T1000 (cell line): Measurements from ENCODE around the gene BAZ2A.
A peak's percentile ranks its signal among the peaks of the same experiment; 100 is the strongest.
"Not testable (repeated sequence)": the region's sequence is repeated elsewhere in the genome, so short reads cannot be mapped to it uniquely, and the experiment has no call there.

Experiments used
- DNase-seq: peaks from one replicate; lab custom pipeline; 2025; ENCODE audit warnings: mixed read lengths; lab: John Stamatoyannopoulos, UW

Gene BAZ2A

DNA sequence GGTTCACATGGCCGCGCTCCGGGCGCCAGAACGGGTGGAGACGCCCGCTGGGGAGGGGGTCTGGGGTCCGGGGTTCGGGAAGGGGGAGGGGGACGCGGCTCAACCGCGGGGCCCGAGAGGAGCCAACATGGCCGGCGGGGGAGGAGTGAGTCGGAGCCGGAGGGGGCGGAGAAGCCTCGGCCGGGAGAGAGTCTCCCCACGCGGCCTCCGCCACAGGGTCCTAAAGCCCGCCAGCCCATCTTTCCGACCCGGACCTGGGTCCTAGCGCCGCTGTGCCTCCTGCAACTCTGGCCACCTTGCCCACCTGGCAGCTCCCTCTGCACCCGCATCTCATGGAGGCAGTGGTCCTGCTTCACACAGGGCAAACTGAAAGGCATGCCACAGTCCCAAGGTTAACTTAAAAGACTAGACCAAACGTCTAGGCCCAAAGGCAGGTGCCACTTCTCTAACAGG is at the start of gene BAZ2A:
Gene BAZ2A, minus strand, starts transcription at position 147 of the 453 bp plus-strand sequence. CDS start 12,796 bp downstream, outside the sequence.
- DNase-seq: peak; percentile 71

DNA sequence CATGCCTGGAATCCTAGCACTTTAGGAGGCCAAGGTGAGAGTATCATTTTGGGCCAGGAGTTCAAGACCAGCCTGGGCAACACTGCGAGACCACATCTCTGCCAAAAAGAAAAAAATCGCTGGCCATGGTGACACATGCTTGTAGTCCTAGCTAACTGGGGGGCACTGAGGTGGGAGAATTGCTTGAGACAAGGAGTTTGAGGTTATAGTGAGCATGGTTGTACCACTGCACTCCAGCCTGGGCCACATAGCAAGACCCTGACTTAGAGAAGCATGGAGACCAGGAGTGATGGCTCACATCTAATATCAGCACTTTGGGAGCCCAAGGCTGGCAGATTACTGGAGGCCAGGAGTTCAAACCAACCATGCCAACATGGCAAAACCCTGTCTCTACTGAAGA is 48.7 kb upstream of the BAZ2A start:
- DNase-seq: no peak

DNA sequence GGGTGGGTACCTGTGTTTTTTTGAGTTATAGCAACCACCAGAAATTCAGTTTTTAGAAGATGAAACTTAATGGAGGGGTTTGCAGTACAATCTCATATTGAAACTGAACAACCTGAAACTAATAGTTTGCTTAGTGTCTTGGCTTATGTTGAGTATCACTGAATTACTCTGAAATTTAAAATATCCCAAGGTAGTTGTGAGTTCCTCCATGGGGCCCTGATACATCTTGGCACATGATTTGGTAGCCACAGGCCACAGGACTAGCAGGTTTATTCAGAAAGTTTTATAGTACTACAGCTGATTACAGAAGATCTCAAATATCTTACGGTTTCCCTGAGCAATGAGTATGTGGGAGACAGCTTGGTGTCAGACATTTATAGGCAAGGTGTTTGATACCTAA is 47.6 kb upstream of the BAZ2A start:
- no peak for DNase-seq

- no peak for DNase-seq
Measured at GRCh38 chr12:56676851-56677580, 46.9 kb upstream of the BAZ2A start.

- no peak for DNase-seq
Measured at GRCh38 chr12:56671608-56672007, 41.5 kb upstream of the BAZ2A start.

DNA sequence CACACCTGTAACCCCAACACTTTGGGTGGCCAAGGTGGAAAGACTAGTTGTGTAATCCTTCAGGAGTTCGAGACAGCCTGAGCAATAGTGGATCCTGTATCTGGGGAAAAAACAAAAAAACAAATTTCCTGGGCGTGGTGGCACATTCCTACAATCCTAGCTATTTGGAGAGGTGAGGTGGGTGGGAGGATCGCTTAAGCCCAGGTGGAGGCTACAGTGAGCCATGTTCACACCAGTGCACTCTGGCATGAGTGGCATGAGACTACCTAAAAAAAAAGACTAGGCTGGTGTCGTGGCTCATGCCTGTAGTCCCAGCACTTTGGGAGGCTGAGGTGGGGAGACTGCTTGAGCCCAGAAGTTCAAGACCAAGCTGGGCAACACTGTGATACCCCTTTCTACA is 40.7 kb upstream of the BAZ2A start:
- no peak for DNase-seq

GRCh38 chr12:56668197-56668457 is 38.0 kb upstream of the BAZ2A start:
- DNase-seq: no peak

DNA sequence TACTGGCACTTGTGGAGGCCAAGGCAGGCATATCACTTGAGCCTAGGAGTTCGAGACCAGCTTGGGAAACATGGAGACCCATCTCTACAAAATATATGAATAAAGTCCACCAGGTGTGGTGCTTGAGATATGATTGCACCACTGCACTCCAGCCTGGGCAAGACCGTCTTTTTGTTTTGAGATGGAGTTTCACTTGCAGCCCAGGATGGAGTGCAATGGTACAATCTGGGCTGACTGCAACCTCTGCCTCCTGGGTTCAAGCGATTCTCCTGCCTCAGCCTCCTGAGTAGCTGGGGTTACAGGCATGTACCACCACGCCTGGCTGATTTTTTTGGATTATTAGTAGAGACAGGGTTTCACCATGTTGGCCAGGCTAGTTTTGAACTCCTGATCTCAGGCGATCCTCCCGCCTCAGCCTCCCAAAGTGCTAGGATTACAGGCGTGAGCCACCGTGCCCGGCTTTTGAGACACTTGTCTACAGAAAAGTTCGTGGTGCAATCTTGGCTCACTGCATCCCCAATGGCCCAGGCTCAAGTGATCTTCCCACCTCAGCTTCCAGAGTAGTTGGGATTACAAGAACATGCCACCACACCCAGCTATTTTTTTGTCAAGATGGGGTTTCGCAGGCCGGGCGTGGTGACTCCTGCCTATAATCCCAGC is 32.0 kb upstream of the BAZ2A start:
- no peak for DNase-seq

DNA sequence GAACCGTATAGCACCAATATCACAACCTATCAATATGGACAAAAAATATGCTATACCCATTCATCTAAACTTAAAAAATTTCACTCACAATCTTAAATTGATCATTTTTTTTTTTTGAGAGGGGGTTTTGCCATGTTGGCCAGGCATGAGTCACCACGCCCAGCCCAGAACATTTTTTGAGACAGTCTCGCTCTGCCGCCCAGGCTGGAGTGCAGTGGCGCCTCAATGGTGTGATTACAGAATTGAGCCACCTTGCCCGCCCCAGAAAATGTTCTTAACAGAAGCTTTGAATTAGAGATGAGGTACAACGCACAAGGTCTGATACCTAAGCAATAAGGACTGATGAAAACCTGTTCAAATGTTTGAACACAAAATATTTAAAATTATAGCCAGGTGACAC is 31.4 kb upstream of the BAZ2A start:
- DNase-seq: no peak

GRCh38 chr12:56658921-56659320 is 28.8 kb upstream of the BAZ2A start:
- DNase-seq: no peak

DNA sequence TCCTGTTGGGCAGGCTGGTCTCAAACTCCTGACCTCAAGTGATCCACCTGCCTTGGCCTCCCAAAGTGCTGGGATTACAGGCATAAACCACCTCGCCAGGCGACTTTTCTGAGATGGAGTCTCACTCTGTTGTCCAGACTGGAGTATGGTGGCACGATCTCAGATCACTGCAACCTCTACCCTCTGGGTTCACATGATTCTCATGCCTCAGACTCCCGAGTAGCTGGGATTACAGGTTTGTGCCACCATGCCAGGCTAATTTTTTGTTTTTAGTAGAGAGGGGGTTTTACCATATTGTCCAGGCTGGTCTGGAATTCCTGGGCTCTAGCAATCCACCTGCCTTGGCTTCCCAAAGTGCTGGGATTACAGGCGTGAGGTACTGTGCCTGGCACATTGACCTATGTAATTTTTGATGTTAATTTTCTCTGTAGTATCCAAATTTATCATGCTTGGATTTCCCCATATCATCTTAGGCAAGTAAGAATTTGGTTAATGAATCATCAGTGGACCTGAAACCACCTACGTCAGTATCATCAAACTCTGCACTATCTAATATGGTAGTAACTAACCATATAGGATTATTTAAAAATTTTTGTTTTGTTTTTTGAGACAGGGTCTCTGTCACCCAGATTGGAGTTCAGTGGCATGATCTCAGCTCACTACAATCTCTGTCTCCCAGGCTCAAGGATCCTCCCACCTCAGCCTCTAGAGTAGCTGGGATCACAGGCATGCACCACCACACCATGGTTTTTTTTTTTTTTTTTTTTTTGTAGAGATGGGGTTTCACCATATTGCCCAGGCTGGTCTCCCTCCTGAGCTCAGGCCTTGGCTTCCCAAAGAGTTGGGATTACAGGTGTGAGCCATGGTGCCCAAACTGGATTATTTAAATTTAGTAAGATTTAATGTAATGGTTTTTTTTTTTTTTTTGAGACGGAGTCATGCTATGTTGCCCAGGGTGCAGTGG is 27.6 kb upstream of the BAZ2A start:
- no peak for DNase-seq

DNA sequence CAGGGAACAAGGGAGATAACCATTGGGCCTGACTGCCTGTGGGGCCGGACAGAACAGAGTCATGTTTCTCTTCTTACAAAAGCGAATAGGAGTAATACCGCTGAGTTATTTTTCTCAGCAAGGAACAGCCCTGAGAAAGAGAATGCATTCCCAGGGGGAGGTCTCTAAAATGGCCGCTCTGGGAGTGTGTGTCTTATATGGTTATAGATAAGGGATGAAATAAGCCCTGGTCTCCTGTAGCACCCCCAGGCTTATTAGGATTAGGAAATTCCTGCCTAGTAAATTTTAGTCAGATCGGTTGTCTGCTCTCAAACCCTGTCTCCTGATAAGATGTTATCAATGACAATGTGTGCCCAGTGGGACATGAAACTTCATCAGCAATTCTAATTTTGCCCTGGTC is 23.7 kb upstream of the BAZ2A start:
- not testable (repeated sequence) for DNase-seq

GRCh38 chr12:56648023-56648422 is 17.9 kb upstream of the BAZ2A start:
- DNase-seq: not testable (repeated sequence)

- peak; percentile 96 for DNase-seq
Measured at GRCh38 chr12:56645717-56646446, 15.8 kb upstream of the BAZ2A start, which contains the start of gene ATP5F1B. Gene ATP5F1B, minus strand, starts transcription at chr12:56645984. Its CDS starts 21 bp downstream, at chr12:56645963.

DNA sequence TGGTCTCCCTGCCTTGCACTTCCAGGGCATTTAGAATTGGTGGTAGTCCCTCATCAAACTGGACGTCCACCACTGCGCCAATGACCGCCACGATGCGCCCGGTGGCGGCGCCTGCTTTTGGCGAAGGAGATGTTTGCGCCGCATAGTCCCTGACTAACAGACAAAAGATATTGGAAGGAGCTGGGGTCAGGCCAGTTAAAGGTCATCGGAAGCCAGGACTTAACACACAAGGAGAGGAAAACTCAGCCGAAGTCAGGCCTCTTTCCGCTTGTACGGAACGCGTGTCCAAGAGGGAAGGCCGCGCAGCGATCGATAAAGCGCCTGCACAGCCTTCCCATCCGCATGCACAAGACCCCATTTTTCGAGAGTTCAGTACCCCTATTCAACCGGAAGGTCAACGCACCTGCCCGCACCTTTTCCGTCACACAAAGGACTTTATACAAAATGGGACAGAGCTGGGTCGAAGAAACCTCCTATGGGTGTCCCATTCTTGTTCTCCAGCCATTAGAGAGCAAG is 15.1 kb upstream of the BAZ2A start:
- no peak for DNase-seq

DNA sequence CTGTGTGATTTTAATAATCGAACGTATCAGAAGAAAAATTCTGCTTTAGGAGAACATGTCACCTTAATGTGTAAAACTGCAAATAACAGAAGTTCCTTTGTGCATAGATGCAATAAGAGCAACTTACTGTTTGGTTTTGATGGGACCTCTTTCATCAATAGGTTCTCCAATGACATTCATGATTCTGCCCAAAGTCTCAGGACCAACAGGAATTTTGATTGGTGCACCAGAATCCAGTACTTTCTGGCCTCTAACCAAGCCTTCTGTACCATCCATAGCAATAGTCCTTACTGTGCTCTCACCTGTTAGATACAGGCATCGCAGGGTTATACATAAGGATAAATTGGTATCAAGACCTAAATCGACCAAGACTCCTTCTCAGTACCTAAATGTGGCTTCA is 14.5 kb upstream of the BAZ2A start:
- DNase-seq: no peak

GRCh38 chr12:56641219-56641618 is 11.1 kb upstream of the BAZ2A start:
- no peak for DNase-seq

- no peak for DNase-seq
Measured at GRCh38 chr12:56637621-56638020, 7.5 kb upstream of the BAZ2A start.

GRCh38 chr12:56636675-56637540 is 6.8 kb upstream of the BAZ2A start:
- DNase-seq: peak; percentile 99

GRCh38 chr12:56635806-56636674 is 5.9 kb upstream of the BAZ2A start:
- DNase-seq: peak; percentile 76
